Measurements from ENCODE around the gene PATJ.

Gene PATJ

DNA sequence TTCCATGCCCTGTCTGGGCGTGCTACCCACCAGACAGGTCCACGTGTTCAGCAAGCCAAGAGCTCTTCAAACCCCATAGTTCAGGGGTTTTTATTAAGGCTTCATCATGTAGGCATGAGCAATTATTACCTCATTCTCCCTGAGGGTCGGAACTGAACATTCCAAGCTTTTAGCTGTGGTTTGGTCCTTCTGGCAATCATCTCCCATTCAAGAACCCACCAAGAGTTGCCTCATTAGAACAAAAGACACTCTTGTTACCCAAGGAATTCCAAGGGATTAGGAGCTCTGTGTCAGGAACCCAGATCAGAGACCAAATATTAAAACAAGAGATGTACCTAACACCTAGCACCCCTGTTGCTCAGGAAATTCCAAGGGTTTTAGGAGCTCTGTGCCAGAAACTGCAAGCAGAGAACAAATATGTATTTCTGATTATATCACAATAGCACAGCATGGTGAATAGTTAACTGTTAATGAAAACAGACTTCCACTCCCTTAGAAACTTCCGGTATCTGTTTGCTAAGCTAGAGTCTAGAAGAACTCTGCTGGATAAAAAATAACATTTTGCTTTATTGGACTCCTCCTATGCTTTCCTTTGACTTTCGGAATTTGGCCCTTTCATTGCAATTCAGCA lies 251.2 kb downstream of the PATJ start:
- no peak for DNase-seq

DNA sequence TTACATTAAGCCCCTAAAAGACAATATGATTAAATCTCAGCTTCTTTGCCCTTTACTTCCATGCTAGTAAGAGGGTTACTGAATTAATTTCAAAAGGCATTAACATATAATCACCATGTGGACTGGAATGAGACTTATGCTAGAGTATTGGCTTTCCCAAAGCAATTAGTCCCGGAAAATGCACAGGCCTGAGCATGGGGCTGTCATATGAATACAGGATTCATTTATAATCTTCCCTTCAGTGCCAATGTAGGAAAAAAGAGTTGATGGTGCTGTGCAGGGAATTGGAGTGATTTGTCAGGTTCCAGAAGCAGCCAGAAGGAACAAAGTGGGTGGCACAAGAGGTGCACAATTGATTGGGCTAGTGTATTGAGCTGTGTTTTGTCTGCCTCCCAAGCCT lies 253.4 kb downstream of the PATJ start:
- no peak for DNase-seq

DNA sequence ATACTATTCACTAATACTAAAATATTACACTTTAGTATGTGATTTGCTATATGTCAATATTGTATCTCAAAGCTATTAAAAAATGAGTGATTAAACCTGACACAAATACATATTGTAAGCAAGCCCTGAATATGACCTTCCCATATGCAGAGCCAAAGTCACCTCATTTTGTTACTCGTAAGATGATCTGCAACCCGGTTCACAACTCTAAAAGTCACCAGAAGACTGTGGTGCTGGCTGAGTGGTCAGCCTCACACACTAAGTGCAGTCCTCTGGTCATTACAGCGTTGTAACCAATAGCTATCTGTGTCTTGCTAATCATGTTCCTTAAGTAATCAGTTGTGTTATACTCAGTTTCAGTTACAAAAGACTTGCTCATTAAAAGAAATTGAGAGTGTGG lies 254.8 kb downstream of the PATJ start:
- no peak for DNase-seq

DNA sequence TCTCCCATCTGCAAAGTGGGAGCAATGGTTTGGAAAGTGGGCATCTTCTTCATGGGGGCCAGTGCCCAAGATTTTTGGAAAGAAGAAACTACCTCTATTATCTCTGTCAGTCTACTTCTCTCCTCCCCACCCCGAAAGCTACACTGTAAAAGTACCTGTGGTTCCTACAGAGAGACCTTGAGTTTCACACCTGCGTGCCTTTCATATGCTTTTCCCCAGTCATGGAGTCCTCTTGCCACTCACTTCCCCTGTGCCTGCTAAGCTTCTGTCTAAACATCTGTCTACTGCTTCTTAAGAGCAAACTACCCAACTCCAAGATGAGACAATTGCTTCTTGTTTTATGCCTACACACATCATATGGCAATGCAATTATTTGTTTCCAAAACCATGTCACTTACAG lies 261.5 kb downstream of the PATJ start:
- no peak for DNase-seq

DNA sequence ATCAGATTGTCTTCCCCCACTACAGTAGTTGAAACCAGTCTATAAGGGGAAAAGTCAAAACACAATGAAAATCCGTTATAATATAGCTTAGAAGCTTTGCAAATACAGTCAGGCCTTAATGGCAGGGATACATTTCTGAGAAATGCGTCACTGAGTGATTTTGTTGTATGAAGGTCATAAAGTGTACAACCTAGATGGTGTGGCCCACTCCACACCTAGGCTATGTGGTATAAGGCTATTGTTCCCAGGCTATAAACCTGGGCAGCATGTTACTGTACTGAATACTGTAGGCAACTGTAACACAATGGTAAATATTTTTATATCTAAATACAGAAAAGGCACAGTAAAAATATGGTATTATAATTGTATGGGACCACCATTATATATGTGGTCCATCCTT lies 264.4 kb downstream of the PATJ start:
- DNase-seq, result no peak

DNA sequence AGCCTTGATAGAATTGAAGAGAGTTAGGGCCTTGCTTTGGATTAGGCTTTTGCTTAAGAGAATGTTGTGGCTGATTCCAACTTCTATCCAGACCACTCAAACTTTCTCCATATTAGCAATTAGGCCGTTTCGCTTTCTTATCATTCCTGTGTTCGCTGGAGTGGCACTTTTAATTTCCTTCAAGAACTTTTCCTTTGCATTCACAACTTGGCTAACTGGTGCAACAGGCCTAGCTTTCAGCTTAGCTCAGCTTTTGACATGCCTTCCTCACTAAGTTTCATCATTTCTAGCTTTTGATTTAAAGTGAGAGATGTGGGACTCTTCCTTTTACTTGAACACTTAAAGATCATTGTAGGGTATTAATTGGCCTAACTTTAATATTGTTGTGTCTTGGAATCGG lies 268.7 kb downstream of the PATJ start:
- no peak for DNase-seq

DNA sequence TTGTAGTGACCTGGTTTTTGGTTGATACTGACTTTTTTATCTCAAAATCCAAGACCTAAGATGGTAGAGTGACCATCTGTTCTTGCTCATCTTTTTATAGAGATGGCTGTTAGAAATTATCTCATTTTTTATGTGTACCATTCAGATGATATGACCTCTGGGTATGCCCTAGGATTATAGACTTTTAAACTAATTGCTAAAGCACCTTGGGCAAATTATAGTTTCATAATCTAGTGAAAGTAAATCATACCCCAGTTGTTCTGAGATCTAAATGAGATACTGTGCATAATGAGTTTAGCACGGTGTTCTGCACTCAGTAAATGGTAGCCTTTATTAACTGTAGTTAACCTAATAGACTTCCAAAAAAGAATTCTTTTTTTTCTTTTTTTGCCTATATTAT lies 269.8 kb downstream of the PATJ start:
- DNase-seq, result no peak

DNA sequence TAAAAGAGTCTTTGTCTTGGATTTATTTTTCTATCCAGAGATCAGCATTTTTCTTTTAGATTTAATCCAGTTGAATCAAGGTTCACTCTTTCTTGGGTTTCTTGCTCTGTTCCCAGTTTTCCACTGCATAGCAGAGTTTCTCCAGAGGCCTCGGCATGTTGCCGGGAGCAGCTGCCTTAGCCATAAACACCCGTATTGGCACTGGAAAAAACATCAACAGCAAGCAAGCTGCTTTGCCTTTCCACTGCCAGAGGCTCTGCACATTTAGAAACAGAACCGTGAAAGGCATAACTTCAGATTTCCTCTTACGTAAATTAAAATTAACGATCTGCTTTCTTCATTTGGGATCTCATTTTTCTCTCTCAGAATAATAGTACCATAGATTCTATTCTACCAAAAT lies 270.6 kb downstream of the PATJ start:
- no peak for DNase-seq

DNA sequence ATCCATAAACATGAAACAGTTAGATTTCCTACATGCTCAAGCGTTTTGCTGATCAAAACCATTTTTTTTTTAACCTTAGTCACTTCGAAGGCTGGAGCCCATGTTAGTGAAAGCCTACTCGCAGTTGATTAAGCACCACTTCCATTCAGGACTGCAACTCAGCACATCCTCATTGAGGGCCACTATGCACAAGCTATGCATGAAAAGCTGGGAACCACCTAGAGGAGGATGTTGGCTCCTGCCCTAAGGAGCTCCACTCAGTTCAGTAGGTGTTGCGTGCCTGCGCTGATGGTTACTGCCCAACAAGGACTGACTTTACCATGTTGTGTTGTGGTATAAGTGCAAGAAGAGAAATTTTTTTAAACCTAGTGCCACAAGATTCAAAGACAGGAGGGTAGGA lies 271.0 kb downstream of the PATJ start:
- DNase-seq, result no peak

DNA sequence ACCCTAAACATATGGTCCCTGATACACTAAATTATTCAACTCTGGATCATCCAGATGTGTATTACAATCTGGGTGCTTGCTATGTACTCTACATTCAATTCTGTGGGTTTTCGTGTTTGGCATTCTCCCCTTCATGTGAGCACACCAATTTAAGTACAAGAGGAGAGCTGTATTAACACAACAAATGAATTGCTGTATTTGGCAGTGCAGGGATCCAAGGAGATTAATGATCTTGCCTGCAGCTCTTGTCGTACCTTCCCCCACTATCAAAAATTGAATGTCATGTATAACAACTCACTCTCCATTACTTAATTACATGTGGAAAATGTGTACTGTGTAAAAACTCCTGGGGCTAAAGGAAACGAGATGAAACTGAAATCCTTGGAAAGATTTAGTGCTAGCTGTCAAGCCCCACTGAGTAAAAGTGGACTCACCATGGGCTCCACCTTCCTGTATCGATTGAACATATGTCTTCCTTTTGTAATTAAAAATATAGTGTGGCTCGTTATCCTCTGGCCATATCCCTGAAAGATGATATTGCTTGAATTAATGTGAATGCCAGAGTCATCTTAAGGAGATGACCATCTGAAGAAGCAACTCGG lies 280.2 kb downstream of the PATJ start:
- no peak for DNase-seq

DNA sequence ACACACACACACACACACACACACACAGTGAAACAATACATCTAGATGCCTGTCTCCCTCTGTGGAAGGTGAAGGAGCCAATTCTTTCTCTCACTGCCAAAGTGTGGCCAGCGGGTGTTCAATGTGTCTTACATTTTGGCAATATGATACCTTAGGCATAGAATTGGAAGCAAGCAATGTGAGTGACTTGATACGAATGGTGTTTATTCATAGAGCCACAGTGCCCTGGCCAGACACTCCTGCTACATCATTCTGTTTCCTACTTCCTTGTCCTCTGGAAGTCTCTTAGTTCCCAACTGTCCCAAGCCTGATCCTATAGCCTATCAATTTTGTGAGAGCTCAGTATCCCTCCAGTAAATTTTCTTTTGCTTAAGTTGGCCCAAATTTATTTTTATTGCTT lies 282.4 kb downstream of the PATJ start:
- DNase-seq, result no peak

DNA sequence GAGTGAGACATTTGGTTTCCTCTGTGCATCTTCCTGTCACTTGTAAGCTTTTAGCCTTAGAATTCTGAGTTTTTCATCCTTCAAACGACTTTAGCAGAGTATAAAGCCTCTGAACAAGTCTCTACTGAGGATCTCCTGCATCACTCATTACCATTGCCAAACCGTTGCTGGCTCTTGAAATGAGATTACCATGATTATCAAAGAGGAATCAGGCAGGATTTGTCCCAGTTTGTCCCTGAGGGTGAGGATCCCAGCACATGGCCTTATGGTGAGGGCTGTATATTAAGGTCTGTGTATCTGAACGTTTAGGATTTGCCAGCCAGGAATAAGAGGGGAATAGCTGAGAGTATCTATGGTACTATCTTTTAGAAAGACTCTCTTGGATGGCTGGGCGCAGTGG lies 282.9 kb downstream of the PATJ start:
- no peak for DNase-seq

DNA sequence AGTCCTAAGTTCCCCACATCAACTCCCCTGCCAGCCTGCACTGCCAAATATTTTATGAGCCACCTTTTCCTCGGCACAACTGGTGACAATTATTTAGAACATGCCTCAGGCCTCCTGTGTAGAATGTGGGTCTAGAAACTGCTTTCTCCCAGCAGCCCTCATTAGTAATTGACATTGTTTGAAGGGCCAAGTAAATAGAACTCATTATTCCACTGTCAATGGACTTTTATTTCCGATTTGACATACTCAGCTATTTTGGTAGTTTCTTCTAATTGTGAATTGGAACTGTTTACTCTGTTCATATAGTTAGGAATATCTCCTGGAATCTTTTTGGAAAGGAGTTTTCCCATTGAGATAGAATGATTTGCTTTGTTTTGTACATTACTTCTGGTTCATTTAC lies 283.6 kb downstream of the PATJ start:
- DNase-seq, result no peak

DNA sequence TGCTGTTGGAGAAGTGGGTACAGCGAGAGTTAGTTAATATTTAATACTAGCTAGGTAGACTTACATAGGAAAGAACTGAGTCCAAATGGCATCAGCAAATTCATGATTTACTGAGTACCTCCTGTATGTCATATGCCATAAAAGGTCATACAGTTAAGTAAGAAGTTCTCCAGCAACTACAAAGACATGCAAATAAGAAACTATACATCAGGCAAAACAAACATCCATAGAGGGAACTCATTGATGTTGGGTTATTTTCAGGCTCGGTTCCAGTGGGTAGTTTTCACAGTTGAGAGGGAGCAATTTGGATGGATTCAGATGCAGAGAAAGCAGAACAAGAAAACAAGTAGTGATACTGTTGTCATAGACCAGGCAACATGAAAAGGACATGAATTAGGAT lies 287.4 kb downstream of the PATJ start:
- DNase-seq, result no peak

DNA sequence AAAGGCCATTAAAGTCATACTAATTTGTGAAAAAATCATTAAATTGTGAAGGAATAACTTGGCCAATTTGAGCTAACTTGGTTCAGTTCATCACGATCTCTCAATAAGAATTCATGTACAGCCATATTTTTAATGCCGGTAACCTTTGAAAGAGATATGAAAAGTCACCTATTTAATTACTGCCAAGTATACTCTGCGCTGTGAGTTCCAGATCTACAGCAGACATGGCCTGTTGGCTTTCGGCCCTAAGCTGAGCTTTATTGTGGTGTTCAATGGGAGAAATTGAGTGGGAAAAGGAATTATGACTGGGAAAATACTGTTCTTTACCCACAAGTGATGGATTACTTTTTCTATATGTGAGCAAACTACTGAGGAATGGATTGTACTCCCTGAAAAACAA lies 292.5 kb downstream of the PATJ start:
- no peak for DNase-seq

DNA sequence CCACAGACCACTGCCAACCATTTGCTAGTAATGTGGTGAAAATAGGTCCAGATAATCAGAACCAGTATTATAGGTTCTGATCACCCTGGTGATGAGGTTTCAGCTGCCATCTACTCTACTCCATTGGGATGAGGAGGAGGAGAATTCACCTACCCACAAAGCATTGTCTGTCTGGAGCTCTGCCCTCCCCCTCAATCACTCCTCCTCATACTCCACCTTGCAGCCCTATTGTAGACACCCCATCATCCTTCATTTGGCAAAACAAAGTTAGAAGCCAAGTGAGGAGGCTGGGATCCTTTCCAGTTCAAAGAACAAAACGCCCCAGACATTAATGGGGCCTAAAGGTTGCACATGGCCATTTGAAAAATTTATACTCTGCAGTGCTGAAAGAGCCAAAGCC lies 295.0 kb downstream of the PATJ start:
- DNase-seq, result no peak

DNA sequence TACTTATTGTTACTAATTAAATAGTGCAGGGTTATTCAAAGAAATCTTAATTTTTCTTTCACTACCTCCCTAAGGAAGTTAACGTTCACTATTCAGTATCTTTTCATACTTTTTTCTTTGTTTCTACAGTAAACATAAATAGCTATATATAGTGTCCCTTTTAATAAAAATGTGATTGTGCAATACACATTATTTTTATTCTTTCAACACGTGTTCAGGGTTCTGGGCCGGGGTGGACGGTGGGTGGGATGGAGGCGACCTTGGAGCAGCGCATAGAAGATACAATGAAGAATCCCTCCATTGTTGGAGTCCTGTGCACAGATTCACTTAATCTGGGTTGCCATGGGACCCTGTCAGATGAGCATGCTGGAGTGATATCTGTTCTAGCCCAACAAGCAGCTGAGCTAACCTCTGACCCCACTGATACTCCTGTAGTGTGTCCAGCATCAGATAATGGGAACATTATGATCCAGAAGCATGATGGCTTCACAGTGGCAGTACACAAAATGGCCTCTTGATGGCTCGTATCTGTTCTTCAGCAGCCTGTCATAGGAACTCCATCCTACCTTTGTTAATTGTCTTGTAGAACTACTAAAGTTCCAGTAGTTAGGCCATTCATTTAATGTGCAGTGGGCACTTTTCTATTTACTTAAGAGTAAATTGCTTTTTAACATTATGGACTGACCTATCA lies 296.5 kb downstream of the PATJ start:
- no peak for DNase-seq

DNA sequence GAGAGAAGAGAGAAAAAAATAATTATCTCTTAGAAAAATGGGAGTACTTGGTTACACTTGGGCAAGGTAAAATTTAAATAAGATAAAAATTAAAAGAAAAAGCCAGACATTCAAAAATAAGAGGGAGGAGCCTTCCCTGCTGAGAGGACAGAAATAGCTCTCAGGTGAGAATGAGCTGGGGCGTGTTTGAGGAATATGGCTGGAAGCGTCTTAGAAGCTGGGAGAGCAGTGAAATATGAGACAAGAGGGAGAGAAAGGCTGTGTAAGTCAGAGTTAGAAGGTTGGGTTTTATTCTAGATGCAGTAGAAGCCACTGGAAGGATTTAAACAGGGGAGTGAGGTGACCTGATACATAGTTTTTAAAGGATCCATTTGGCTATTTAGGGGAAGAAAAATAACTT lies 298.2 kb downstream of the PATJ start:
- DNase-seq, result no peak

DNA sequence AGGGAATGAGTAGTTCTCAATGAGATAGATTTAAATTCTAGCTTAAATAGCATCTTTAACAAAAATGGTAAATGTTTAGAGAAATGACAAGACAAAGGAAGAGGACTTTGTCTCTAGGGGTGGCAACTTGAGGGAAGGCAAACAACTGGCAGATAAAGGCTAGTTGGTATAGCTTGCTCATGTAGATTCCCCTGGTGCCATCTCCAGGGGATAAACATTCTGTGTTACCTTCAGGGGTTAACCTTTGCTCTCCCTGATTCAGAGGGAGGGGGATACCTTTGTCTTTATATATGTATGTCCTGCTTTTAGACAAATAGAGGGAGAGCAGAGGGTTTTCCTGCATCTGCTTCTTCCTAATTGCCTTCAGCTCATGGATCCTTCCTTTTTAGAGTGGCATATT lies 298.7 kb downstream of the PATJ start:
- DNase-seq, result no peak

DNA sequence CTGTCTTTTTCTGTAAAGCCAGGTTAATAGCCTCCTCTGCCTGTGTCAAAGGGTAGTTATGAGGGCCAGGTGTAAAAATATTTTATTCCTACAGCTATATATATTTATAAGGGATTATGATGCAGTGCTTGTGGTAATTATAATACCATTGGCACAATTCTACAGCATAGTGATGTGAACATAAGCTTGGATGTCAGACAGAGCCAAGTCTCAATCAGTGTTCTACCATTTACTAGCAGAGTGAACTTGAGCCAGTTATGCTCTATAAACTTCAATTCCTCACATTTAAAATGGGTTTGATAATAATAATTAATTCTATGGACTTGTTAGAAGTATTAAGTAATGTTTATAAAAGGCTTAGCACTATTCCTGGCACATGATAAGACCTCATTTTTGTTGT lies 300.9 kb downstream of the PATJ start:
- DNase-seq, result no peak

DNA sequence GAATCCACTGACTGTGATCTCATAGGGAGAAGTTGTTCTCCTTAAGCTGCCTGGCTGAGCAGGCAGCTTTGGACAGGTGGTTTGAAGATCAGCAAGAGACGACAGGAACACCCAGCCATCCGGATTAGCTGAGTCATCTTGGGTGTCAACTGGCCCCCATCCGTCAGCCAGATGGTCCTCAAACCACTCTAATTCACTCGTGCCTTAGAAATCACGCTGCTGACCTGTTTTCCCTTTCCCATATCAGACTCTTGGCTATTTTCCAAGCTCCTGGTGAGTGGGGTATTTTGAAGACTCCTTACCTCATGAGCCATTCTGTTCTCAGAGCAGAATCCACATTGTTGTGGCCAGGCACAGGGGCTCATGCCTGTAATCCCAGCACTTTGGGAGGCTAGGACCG lies 303.3 kb downstream of the PATJ start:
- no peak for DNase-seq

DNA sequence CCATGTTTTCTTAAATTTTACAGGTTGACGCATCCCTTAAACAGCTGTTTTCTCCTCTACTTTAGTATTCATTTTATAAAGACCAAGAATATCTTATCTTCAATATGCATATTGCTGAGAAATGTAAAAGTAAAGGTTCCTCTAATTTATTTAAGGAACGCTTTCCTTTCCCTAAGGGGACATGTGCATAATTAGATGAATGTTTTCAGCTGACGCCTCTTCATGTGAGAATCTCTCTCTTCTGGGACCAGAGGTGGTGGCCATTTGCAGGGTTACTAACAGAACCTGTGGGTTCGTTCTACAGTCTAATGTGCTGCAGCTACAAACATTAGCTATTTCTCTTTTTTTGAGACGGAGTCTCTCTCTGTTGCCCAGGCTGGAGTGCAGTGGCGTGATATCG lies 304.6 kb downstream of the PATJ start:
- DNase-seq, result no peak

DNA sequence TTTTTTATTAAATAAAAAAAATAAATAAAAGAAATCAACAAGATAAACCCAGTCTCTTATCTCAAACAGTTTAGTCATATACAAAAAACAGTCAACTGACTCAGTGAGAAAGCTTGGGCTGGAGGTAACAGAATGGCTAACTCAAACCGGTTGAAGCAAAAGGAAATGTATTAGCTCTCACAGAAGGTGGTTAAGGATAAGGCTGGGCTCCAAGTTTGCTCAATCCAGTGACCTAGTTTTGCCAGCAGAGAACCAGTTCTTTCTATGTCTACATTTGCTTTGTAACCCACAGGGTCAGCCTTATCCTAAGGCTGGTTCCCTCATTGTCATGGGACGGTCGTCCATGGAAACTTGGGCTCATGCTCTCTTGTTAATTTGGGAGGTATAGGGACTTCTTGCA lies 307.9 kb downstream of the PATJ start:
- DNase-seq, result no peak

DNA sequence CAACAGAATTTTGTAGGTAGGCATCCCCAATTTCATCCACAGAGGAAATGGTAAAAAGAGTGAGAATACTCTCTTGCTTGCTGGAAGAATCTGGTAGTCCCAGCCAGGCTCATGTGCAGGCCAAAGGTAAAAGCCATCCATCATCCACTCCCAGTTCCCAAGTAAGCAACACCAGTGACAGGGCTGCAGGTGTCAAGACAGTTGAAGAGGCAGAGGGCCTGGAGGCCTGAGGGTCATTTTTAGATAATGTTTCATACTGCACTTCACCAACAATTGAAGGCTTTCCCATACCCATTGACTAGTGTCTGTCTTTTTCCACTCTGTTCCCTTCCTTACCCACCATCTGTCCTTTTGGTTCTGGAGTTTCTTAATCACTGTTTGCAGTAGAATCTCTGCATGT lies 310.7 kb downstream of the PATJ start:
- DNase-seq, result no peak

DNA sequence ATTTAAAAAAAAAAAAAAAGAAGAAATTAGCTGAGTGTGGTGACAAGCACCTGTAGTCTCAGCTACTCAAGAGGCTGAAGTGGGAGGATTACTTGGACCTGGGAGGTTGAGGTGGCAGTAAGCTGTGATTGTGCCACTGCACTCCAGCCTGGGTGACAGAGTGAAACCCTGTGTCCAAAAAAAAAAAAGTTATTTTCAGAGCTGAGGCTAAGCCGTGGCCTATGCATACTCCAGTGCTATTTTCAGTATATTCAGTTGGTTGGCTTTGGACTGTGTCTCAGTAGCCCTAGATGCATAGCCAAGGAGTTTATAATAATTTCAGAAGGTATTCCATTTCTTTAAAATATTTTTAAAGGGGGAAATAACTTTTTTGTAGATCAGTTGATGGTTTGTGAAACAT lies 311.9 kb downstream of the PATJ start:
- no peak for DNase-seq

Measured in activated CD4-positive, alpha-beta T cell treated with anti-CD3 and anti-CD28 coated beads, Interleukin-2, amount 50 U/mL, for 4 hours (primary cell).